Measurements from ENCODE around the gene SFT2D1. TPM values are rescaled to one million over a fixed set of nuclear protein-coding genes. Genes with fewer than 3 reads are reported as not detected.

SFT2D1 gene
- total RNA-seq, 1 donor from 2014 or later: 63.3 TPM

GRCh38 chr6:166307082-166308032 lies 35.0 kb downstream of the SFT2D1 start:
- Mint-ChIP-seq H3K27me3 (ENCODE audit: insufficient read depth) (peaks cover 61% of the 10 kb centered on the region), H3K4me3 (no peak overlapping the region), H3K36me3 (ENCODE audit: low read depth) (peaks cover 3% of the 10 kb centered on the region), H3K27ac (no peak overlapping the region), H3K9me3 (no peaks in the 10 kb centered on the region), H3K4me1 (ENCODE audit: low read depth) (no peaks in the 10 kb centered on the region)
- no peak for DNase-seq (ENCODE audit: low spot score)
- intact Hi-C loops (cut with micrococcal nuclease): no loop called here

DNA sequence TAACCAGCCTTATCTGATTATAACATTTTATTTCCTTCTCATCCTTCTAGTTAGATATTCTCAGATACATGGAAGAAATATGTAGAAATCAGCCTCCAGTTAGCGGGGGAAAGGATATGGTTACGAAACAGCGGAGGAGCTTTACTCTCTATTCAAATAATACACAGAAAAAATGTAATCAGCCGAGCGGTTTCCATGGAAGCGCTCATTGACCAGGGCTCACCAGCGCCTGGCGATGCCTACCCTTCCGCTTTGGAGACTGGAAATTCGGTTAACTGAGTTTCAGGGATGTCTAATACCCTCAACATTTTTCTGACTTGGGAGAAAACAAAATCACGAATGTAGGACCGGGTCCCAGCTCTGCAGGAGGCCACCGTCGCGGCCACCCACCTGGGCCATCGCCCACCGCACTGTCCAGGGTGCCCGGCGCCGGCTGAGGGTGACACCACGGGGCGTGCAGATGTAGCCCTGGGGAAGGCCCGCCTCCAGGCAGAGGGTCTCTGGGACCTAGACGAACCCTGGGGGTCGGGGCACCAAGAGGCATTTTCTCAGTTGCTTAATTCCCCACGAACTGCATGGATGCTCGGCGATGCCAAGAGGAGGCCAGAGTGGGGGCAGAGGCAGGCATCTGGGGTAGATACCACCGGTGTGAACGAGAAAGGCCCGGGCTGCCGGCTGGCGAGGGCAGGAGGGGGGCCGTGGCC lies 35.8 kb downstream of the SFT2D1 start:
- no peak for DNase-seq (ENCODE audit: low spot score)
- Mint-ChIP-seq H3K9me3 (no peaks in the 10 kb centered on the region), H3K27ac (no peak overlapping the region), H3K4me3 (no peak overlapping the region), H3K4me1 (ENCODE audit: low read depth) (no peaks in the 10 kb centered on the region), H3K27me3 (ENCODE audit: insufficient read depth) (peaks cover 64% of the 10 kb centered on the region), H3K36me3 (ENCODE audit: low read depth) (peaks cover 3% of the 10 kb centered on the region)
- intact Hi-C loops (cut with micrococcal nuclease): no loop called here

GRCh38 chr6:166305562-166306117 lies 36.7 kb downstream of the SFT2D1 start:
- Mint-ChIP-seq H3K36me3 (ENCODE audit: low read depth) (peaks cover 3% of the 10 kb centered on the region), H3K27me3 (ENCODE audit: insufficient read depth) (peaks cover 64% of the 10 kb centered on the region), H3K9me3 (no peaks in the 10 kb centered on the region), H3K4me1 (ENCODE audit: low read depth) (no peaks in the 10 kb centered on the region), H3K27ac (no peak overlapping the region), H3K4me3 (no peak overlapping the region)
- DNase-seq (ENCODE audit: low spot score): no peak
- intact Hi-C loops (cut with micrococcal nuclease): no loop called here

DNA sequence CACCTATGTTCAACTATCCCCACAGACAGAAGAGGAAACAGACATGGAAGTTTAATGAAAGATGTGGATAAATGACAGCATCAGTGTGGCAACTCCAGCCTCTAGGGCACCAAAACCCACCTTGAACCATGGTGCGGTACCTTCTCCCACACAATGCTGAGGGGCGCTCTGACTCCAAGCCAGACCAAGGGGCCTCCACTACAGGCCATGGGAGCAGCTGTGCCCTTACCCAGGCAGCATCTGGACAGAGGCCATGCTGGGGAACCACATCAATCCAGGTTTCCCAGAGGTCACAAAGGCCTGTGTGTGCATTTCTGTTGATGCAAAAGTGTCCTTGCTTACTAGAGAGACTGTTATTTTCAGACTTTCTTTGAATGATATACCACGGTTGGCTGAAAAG lies 38.2 kb downstream of the SFT2D1 start:
- Mint-ChIP-seq H3K4me1 (ENCODE audit: low read depth) (no peaks in the 10 kb centered on the region), H3K9me3 (no peaks in the 10 kb centered on the region), H3K27me3 (ENCODE audit: insufficient read depth) (peaks cover 50% of the 10 kb centered on the region), H3K36me3 (ENCODE audit: low read depth) (peaks cover 3% of the 10 kb centered on the region), H3K4me3 (no peak overlapping the region), H3K27ac (no peak overlapping the region)
- DNase-seq (ENCODE audit: low spot score): no peak
- intact Hi-C loops (cut with micrococcal nuclease): no loop called here

- no peaks in the 10 kb centered on the region for H3K9me3 Mint-ChIP-seq
- peaks cover 3% of the 10 kb centered on the region for H3K36me3 Mint-ChIP-seq (ENCODE audit: low read depth)
- no peak overlapping the region for H3K4me3 Mint-ChIP-seq
- no peak overlapping the region for H3K27ac Mint-ChIP-seq
- intact Hi-C loops (cut with micrococcal nuclease): no loop called here
- H3K4me1 Mint-ChIP-seq (ENCODE audit: low read depth): no peaks in the 10 kb centered on the region
- DNase-seq (ENCODE audit: low spot score): no peak
- H3K27me3 Mint-ChIP-seq (ENCODE audit: insufficient read depth): peaks cover 44% of the 10 kb centered on the region
Observed at GRCh38 chr6:166301611-166302529, 40.5 kb downstream of the SFT2D1 start.

- Mint-ChIP-seq H3K27me3 (ENCODE audit: insufficient read depth) (peaks cover 35% of the 10 kb centered on the region), H3K36me3 (ENCODE audit: low read depth) (no peaks in the 10 kb centered on the region), H3K27ac (no peak overlapping the region), H3K9me3 (no peaks in the 10 kb centered on the region), H3K4me1 (ENCODE audit: low read depth) (no peaks in the 10 kb centered on the region), H3K4me3 (no peak overlapping the region)
- no peak for DNase-seq (ENCODE audit: low spot score)
- intact Hi-C loops (cut with micrococcal nuclease): no loop called here
Observed at GRCh38 chr6:166300357-166300987, 41.9 kb downstream of the SFT2D1 start.

GRCh38 chr6:166297606-166298005 lies 44.7 kb downstream of the SFT2D1 start:
- no peaks in the 10 kb centered on the region for H3K9me3 Mint-ChIP-seq
- no peaks in the 10 kb centered on the region for H3K36me3 Mint-ChIP-seq (ENCODE audit: low read depth)
- intact Hi-C loops (cut with micrococcal nuclease): no loop called here
- H3K27me3 Mint-ChIP-seq (ENCODE audit: insufficient read depth): peaks cover 22% of the 10 kb centered on the region
- no peak for DNase-seq (ENCODE audit: low spot score)
- no peaks in the 10 kb centered on the region for H3K4me1 Mint-ChIP-seq (ENCODE audit: low read depth)
- H3K4me3 Mint-ChIP-seq: no peak overlapping the region
- no peak overlapping the region for H3K27ac Mint-ChIP-seq

DNA sequence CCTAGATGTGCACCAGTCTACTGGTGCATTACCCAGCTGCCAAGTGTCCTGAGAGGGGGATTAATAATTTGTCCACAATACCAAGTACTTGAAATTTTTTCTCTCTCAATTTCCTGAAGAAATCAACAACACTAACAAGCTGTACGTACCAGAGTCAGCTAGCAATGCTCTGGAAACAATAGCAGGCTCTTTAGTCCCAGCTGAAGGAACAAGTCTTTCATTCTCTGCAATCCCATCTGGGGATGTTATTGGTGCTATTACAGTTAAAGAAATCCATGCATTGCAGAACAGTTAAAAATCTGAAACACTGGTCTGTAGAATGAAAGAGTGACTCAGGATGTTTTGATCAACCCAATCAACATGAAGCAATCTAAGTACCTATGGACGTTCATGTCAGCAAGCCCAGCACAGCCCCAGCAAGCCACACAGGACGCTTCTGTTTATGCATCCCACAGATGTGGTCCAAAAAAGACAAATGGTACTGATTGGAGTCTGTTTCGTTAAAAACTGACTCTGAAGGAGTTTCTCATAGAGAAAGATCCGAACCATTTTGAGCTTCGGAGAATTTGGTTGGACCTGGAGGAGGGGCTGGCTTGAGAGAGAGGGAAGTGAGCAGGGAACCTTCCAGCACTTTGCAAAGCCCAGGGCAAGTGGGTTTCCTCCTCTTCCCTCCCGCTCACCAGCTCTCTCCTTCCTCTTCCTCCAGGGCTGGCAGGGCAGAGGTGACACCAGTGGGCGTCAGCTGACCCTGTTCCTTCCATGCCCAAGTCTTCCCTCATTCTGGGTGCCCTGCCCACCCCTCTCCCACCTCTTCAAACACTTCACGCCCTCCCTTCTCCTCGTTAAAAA lies 46.1 kb downstream of the SFT2D1 start:
- intact Hi-C loops (cut with micrococcal nuclease): no loop called here
- H3K4me1 Mint-ChIP-seq (ENCODE audit: low read depth): no peaks in the 10 kb centered on the region
- H3K9me3 Mint-ChIP-seq: no peaks in the 10 kb centered on the region
- no peaks in the 10 kb centered on the region for H3K36me3 Mint-ChIP-seq (ENCODE audit: low read depth)
- H3K27me3 Mint-ChIP-seq (ENCODE audit: insufficient read depth): peaks cover 17% of the 10 kb centered on the region
- no peak overlapping the region for H3K4me3 Mint-ChIP-seq
- DNase-seq (ENCODE audit: low spot score): no peak
- H3K27ac Mint-ChIP-seq: no peak overlapping the region

DNA sequence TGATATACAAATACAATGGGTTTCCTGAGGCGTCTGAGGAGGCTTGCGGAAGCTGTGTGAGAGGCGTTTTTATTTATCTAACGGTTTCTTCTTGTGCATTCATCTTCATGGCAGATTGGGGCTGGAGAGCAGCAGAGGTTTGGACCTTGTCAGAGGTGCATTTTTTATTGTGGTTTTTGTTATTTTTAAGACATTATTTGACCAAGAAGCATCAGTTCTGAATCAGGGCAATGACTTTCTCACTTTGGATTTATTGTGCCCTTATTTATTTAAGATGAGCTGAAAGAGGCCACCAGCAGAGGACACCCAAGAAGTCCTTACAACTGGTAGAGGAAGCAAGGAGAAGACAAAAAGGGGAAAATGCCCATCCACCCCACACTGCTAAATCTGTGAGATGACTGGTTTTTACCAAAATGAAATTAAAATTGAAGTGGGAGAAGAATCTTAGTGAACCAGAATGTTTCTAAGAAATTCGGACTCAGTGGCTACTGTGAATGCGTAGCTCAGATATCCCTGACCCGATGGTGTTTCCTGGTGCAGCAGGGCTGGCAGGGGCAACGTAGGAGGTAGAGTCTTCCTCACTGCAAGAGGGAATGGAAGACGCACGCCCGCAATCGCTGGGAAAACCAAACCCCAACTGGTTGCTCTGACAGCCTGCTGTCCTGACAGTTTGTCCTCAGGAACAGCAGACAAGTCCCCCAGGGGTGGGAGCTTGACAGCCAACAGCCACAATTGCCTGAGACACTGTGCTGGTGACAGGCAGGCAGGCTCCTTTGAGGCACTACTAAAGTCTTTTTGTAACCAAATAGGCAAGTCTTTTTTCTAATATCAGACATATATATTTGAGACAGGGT lies 48.4 kb downstream of the SFT2D1 start:
- H3K27me3 Mint-ChIP-seq (ENCODE audit: insufficient read depth): peaks cover 17% of the 10 kb centered on the region
- intact Hi-C loops (cut with micrococcal nuclease): loop anchor here (5.0 kb wide), 1 partner anchor 88 kb away; the partner anchor contains the start of gene MPC1

DNA sequence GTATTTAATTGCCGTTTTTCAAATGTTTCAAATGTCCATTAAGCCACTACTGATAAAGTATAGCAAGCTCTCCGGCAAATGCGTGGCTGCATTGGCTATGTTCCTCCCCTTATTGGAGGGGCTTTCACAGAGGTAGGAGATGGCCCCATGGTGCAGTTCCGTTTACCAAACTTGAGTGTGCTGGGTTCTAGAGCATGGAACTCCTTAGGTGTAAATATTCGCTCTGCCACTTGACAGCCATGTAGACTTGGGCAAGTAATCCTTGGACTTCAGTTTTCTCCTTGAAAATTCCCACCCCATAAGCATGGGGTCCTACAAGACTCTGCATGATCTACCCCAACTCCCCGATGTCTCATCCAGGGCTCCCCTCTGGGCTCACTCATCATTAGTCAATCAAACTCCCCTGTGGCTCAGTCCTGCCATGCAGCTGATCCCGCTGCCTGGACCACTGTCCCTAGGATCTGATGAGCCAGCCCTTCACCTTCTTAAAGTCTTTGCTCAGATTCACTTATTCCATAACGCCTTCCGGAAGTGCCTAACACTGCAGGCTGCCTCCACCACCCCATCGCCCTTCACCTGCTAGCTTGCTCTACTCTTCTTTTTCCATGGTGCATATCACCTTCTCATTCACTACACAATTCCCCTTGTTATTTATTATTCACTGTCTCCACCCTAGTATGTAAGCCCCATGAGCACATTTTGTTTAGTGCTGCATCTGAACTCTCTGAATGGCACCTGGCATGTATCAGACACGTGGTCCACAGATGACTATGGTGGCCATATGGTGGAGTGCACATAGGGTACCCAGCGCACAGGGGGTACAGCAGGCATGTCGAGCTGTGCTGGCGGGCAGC lies 52.9 kb downstream of the SFT2D1 start:
- Mint-ChIP-seq H3K36me3 (ENCODE audit: low read depth) (no peaks in the 10 kb centered on the region), H3K27me3 (ENCODE audit: insufficient read depth) (peaks cover 12% of the 10 kb centered on the region), H3K4me1 (ENCODE audit: low read depth) (no peaks in the 10 kb centered on the region), H3K4me3 (no peak overlapping the region), H3K27ac (no peak overlapping the region), H3K9me3 (no peaks in the 10 kb centered on the region)
- intact Hi-C loops (cut with micrococcal nuclease): loop anchor here (5.0 kb wide), 1 partner anchor 93 kb away; the partner anchor contains the start of gene MPC1
- no peak for DNase-seq (ENCODE audit: low spot score)

More for the DNA sequence above, 48.4 kb downstream of the SFT2D1 start:
- H3K4me1 Mint-ChIP-seq (ENCODE audit: low read depth): no peaks in the 10 kb centered on the region
- DNase-seq (ENCODE audit: low spot score): no peak
- H3K27ac Mint-ChIP-seq: no peak overlapping the region
- H3K36me3 Mint-ChIP-seq (ENCODE audit: low read depth): no peaks in the 10 kb centered on the region
- H3K4me3 Mint-ChIP-seq: no peak overlapping the region
- H3K9me3 Mint-ChIP-seq: no peaks in the 10 kb centered on the region
